Gastrocnemius medialis (tissue), 4 donors: ENCODE results near the gene PAPPA.

Experiments
- POLR2A ChIP-seq, 2 donors: fragments of 450-650 bp; IDR thresholded peaks; one replicate each; pipeline ENCODE4 v1.6.1; 2017; ENCODE audit warnings: antibody characterized with exemption in 2 of 2, mild to moderate bottlenecking in 2 of 2, moderate library complexity in 2 of 2
- TF ChIP-seq, protein P1 (sequence below), 5 experiments: fragments of 450-650 bp in 3 of 5; fragments of 200-600 bp in 2 of 5; sonication (generic) in 2 of 5; IDR thresholded peaks in 4 of 5; conservative IDR thresholded peaks in 1 of 5; 1 replicate in 4 of 5; 2 replicates in 1 of 5; pipeline ENCODE4 v1.5.1; 2016 to 2019; ENCODE audit warnings: antibody characterized with exemption in 5 of 5, mild to moderate bottlenecking in 3 of 5, moderate library complexity in 3 of 5

DNA sequence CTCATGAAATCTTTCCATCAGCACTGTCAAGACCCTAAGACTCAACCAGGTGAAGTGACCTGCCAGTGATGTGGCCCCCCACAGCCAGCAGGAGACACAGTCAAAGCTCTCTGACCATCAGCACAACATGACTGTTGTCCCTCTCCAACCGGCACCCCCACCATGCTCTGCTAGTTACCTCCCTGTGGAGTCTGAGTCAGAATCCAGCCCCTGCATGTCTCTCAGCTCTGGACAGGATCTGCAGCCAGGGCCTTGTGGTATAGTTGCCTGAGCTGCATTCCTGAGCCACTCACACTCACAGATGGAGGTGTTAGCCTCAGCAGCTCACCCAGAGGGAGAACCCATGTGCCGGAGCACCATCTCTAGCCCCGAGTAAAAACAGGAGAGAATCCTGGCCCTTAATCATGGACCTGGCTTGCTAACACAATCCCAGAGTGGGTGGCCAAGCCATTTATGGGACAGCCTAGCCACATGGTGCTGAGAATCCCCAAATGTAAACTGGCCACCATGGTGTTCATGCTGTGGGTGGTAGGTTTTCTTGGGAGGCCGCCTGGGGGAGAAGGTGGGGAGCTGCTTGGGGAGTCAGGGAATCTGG, 237.8 kb downstream of the PAPPA start:
- TF ChIP-seq POLR2A (IDR thresholded peaks at IDR 0.05) = no peak
- TF ChIP-seq, protein P1, sequence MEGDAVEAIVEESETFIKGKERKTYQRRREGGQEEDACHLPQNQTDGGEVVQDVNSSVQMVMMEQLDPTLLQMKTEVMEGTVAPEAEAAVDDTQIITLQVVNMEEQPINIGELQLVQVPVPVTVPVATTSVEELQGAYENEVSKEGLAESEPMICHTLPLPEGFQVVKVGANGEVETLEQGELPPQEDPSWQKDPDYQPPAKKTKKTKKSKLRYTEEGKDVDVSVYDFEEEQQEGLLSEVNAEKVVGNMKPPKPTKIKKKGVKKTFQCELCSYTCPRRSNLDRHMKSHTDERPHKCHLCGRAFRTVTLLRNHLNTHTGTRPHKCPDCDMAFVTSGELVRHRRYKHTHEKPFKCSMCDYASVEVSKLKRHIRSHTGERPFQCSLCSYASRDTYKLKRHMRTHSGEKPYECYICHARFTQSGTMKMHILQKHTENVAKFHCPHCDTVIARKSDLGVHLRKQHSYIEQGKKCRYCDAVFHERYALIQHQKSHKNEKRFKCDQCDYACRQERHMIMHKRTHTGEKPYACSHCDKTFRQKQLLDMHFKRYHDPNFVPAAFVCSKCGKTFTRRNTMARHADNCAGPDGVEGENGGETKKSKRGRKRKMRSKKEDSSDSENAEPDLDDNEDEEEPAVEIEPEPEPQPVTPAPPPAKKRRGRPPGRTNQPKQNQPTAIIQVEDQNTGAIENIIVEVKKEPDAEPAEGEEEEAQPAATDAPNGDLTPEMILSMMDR (IDR thresholded peaks at IDR 0.05 in 4 of 5, conservative IDR thresholded peaks at IDR 0.05 in 1 of 5) = no peak
